Measurements from ENCODE around the gene DUXB. TPM values are rescaled to one million over a fixed set of nuclear protein-coding genes. Genes with fewer than 3 reads are reported as not detected.

DUXB gene
- total and polyA plus RNA-seq, 4 donors: 0.20 TPM; not detected in 3

DNA sequence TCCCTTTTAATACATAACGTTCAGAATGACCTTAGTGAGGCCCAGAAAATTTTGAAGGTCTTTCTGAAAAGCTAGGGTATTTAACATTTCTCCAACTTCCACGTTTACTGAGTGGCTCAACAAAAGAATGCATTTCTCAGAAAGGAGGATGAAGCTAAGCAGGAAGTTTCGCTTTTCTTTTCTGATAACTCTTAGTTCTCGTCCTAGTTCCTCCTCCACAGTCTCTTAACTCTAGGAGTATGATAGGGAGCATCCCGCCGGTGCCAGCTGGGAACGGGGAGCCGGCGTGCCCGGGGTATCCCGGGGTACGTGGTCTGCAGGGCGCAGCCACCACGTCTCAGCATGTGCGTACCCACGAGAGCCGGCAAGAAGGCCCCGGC, 54.2 kb downstream of the DUXB start:
- DNase-seq (ENCODE audit: low read depth in 4 of 6, low spot score in 6 of 6): no peak
- Histone ChIP-seq H3K4me1 (ENCODE audit: control insufficient read depth, insufficient read depth, low read length) (peaks cover 19% of the 10 kb centered on the region), H3K36me3 (ENCODE audit: control insufficient read depth, insufficient read depth, low read length) (peaks cover 15% of the 10 kb centered on the region), H3K4me3 (ENCODE audit: low read depth, low read length) (peak overlapping the region; percentile 97), H3K27ac (ENCODE audit: low read depth, low read length) (peak overlapping the region; percentile 99), H3K27me3 (ENCODE audit: control insufficient read depth, insufficient read depth, low read length) (no peaks in the 10 kb centered on the region), H3K9me3 (ENCODE audit: control insufficient read depth, insufficient read depth, low read length) (no peaks in the 10 kb centered on the region)
- WGBS (ENCODE audit: insufficient coverage): under 1% methylated on average over 14 of the region's 18 CpGs

DNA sequence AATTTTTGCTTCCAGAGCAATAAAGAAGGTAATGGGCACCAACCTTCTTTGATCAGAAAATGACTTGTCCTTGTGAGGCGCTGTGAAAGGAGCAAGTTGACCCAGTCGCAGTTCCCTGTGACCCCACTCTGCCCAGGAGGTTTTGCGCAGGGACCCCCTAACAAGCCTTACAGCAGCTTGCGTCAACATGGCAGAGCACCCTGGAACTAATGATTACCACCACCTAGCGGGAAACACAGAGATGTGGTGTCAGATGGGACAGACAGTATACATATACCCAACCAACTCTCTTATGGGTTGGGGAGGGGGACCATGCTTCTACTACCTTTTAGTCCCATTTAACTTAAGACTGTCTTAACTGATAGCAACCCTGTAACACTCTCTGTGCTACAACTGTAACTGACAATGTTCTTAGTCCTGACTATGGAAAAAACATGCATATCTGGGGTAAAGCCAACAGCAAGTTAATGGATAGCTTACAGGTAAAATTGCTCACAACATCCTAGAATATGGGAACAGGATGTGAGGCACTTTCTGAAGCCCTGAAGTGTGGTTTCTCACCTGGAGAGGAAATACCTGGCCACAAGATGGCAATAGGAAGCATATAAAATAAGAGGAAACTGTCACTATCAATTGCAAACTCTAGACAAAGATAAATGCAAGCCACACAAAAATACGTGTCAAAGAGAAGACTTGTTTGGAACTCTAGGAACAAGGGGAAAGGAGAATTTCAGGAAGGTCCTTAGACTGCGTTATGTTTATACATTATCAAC, 56.8 kb downstream of the DUXB start:
- no peak for DNase-seq (ENCODE audit: low read depth in 4 of 6, low spot score in 6 of 6)
- Histone ChIP-seq H3K27ac (ENCODE audit: low read depth, low read length) (no peak overlapping the region), H3K27me3 (ENCODE audit: control insufficient read depth, insufficient read depth, low read length) (no peaks in the 10 kb centered on the region), H3K4me3 (ENCODE audit: low read depth, low read length) (no peak overlapping the region), H3K9me3 (ENCODE audit: control insufficient read depth, insufficient read depth, low read length) (no peaks in the 10 kb centered on the region), H3K4me1 (ENCODE audit: control insufficient read depth, insufficient read depth, low read length) (peaks cover 14% of the 10 kb centered on the region), H3K36me3 (ENCODE audit: control insufficient read depth, insufficient read depth, low read length) (peaks cover 35% of the 10 kb centered on the region)
- WGBS (ENCODE audit: insufficient coverage): 100% methylated on average over 2 of the region's 7 CpGs

Small RNA genes within 50 kb of the gene (small RNA-seq; reads per million reads assigned to genes)
- not detected for gene RN7SL520P (ENCODE audit: low replicate concordance)

Other genes with a start within 250 kb of the DUXB start
- gene TMEM170A, start 236.8 kb downstream of the DUXB start, total RNA-seq: 10 to 100 TPM; 35.4 to 60.6 TPM
- 10 to 100 TPM; 36.6 to 38.6 TPM for gene TMEM170A, start 236.8 kb downstream of the DUXB start, polyA plus RNA-seq (ENCODE audit: insufficient read length in 2 of 2)
- 1 to 10 TPM; 5.4 to 7.9 TPM for gene CHST6, start 206.0 kb downstream of the DUXB start, total RNA-seq
- 10 to 100 TPM; 11.4 to 12.3 TPM for gene CHST6, start 206.0 kb downstream of the DUXB start, polyA plus RNA-seq (ENCODE audit: insufficient read length in 2 of 2)
- under 1 TPM; 0.33 to 0.89 TPM for gene CHST5, start 165.4 kb downstream of the DUXB start, total RNA-seq
- gene CHST5, start 165.4 kb downstream of the DUXB start, polyA plus RNA-seq (ENCODE audit: insufficient read length in 2 of 2): 1 to 10 TPM; 3.4 to 4.9 TPM
- gene TMEM231, start 145.2 kb downstream of the DUXB start, total RNA-seq: 10 to 100 TPM; 25.1 to 35.2 TPM
- gene TMEM231, start 145.2 kb downstream of the DUXB start, polyA plus RNA-seq (ENCODE audit: insufficient read length in 2 of 2): 10 to 100 TPM; 46.3 to 55.9 TPM
- gene GABARAPL2, start 135.1 kb downstream of the DUXB start, total RNA-seq: 100 to 1,000 TPM; 208 to 262 TPM
- 100 to 1,000 TPM; 352 to 407 TPM for gene GABARAPL2, start 135.1 kb downstream of the DUXB start, polyA plus RNA-seq (ENCODE audit: insufficient read length in 2 of 2)
- 10 to 100 TPM; 41.0 to 54.8 TPM for gene ADAT1, start 78.2 kb downstream of the DUXB start, total RNA-seq
- gene ADAT1, start 78.2 kb downstream of the DUXB start, polyA plus RNA-seq (ENCODE audit: insufficient read length in 2 of 2): 10 to 100 TPM; 40.7 to 45.4 TPM
- 100 to 1,000 TPM in 1 of 2 donors, 10 to 100 TPM in 1; 82.8 to 112 TPM for gene KARS1, start 53.8 kb downstream of the DUXB start, total RNA-seq
- gene KARS1, start 53.8 kb downstream of the DUXB start, polyA plus RNA-seq (ENCODE audit: insufficient read length in 2 of 2): 100 to 1,000 TPM in 1 of 2 donors, 10 to 100 TPM in 1; 98.8 to 107 TPM
- 100 to 1,000 TPM; 115 to 116 TPM for gene TERF2IP, start 53.7 kb downstream of the DUXB start, total RNA-seq
- gene TERF2IP, start 53.7 kb downstream of the DUXB start, polyA plus RNA-seq (ENCODE audit: insufficient read length in 2 of 2): 100 to 1,000 TPM; 228 to 259 TPM
- gene CPHXL2, start 24.5 kb downstream of the DUXB start, total RNA-seq: not detected
- under 1 TPM; 0.21 to 0.47 TPM for gene CPHXL2, start 24.5 kb downstream of the DUXB start, polyA plus RNA-seq (ENCODE audit: insufficient read length in 2 of 2)
- gene CPHXL, start 25.0 kb upstream of the DUXB start, total RNA-seq: not detected
- gene CPHXL, start 25.0 kb upstream of the DUXB start, polyA plus RNA-seq (ENCODE audit: insufficient read length in 2 of 2): not detected

Measured in spinal cord (tissue), 10 donors.